Spleen (tissue), 11 donors: Measurements from ENCODE around the gene DLG1. TPM values are rescaled to one million over a fixed set of nuclear protein-coding genes. Genes with fewer than 3 reads are reported as not detected.

ENCODE experiments used
- DNase-seq: peaks from one replicate; pipeline ENCODE4 v3.0.0-alpha.2; 2020
- H3K27ac ChIP-seq, 8 donors: fragments of 200-600 bp; sonication (generic) in 7 of 8; 1 replicate in 4 of 8; 2 replicates in 4 of 8; pipeline versions ENCODE4 v1.5.0 to v1.8.0; 2016 to 2021; ENCODE audit warnings: inconsistent platforms in 4 of 8, mild to moderate bottlenecking in 4 of 8, moderate library complexity in 1 of 8
- H3K27me3 ChIP-seq, 7 donors: fragments of 200-600 bp; sonication (generic) in 6 of 7; replicated peaks in 1 of 7; 1 replicate in 4 of 7; 2 replicates in 3 of 7; pipeline versions ENCODE4 v1.5.0 to v1.8.0; 2016 to 2021; ENCODE audit warnings: inconsistent platforms in 3 of 7, mild to moderate bottlenecking in 1 of 7
- H3K36me3 ChIP-seq, 6 donors: fragments of 200-600 bp; sonication (generic) in 5 of 6; 1 replicate in 4 of 6; 2 replicates in 2 of 6; pipeline versions ENCODE4 v1.5.0 to v1.8.0; 2016 to 2021; ENCODE audit warnings: inconsistent platforms in 2 of 6
- H3K4me1 ChIP-seq, 6 donors: fragments of 200-600 bp; sonication (generic) in 5 of 6; 1 replicate in 3 of 6; 2 replicates in 3 of 6; pipeline versions ENCODE4 v1.5.0 to v1.8.0; 2016 to 2021; ENCODE audit warnings: inconsistent platforms in 3 of 6
- H3K4me3 ChIP-seq, 8 donors: fragments of 200-600 bp; sonication (generic) in 7 of 8; 1 replicate in 4 of 8; 2 replicates in 4 of 8; pipeline versions ENCODE4 v1.5.0 to v1.8.0; 2016 to 2021; ENCODE audit warnings: inconsistent platforms in 4 of 8, mild to moderate bottlenecking in 4 of 8, moderate library complexity in 2 of 8
- H3K9me3 ChIP-seq, 8 donors: fragments of 200-600 bp; sonication (generic) in 7 of 8; 1 replicate in 4 of 8; 2 replicates in 4 of 8; pipeline versions ENCODE4 v1.5.0 to v1.8.0; 2016 to 2021; ENCODE audit warnings: inconsistent platforms in 4 of 8
- CTCF ChIP-seq, 11 experiments: fragments of 200-600 bp in 7 of 11; fragments of 450-650 bp in 4 of 11; sonication (generic) in 4 of 11; IDR thresholded peaks in 8 of 11; conservative IDR thresholded peaks in 3 of 11; 1 replicate in 7 of 11; 2 replicates in 4 of 11; pipeline versions ENCODE4 v1.4.0 to v1.8.0; 2016 to 2021; ENCODE audit warnings: antibody characterized with exemption in 11 of 11, inconsistent platforms in 4 of 11, mild to moderate bottlenecking in 1 of 11
- POLR2A ChIP-seq, 3 donors: fragments of 450-650 bp; IDR thresholded peaks; one replicate each; pipeline ENCODE4 v1.5.1; 2017; ENCODE audit warnings: antibody characterized with exemption in 3 of 3, mild to moderate bottlenecking in 1 of 3
- POLR2AphosphoS5 ChIP-seq, 3 donors: sonication (generic); formaldehyde crosslinking; IDR thresholded peaks; one replicate each; pipeline ENCODE4 v1.5.1; 2017; ENCODE audit warnings: antibody characterized with exemption in 3 of 3
- WGBS, 5 donors: extraction: QIAGEN DNeasy Blood & Tissue Kit in 3 of 5; methylation state at CpG; one replicate each; pipeline versions ENCODE4 v1.1.5 to v1.1.7; 2013 to 2018; 5-methylcytosine and 5-hydroxymethylcytosine counted together
- intact Hi-C: fragments of 100-400 bp; cut with DNase I; formaldehyde crosslinking; loops from one replicate; pipeline ENCODE4 v1.15.0; 2023; ENCODE audit warnings: low total_unique reads
- polyA plus RNA-seq, 3 donors: library from polyadenylated mRNA; stranded (reverse); fragments of 200-250 nt; gene quantifications; one replicate each; pipeline ENCODE4 v1.2.1, GENCODE V29; 2013
- total RNA-seq, 7 donors: library from RNA; depleted of rRNA in 3 of 7; stranded (reverse); fragments of >200 nt in 3 of 7; fragmentation: NEBNext Ultra II Directional in 4 of 7; extraction: Animal tissue kit (Norgen Biotek cat#: 25700) in 4 of 7; gene quantifications; one replicate each; pipeline versions ENCODE4 v1.1.0 to v1.2.1, GENCODE V29; 2016 to 2021
- donor health status: healthy with polysubstance abuse.
- donor health status: DM: no; HTN: no; CAD: no; lungs with moderate emphysema.
- donor health status: DM: no; HTN: no; CAD: no.
- donor health status: Bipolar disorder and iron deficiency.
- donor health status: healthy.
- donor health status: DM: no; HTN: no; CAD: no.
- donor health status: DM: yes; HTN: yes; CAD: no.

The DLG1 gene
- total and polyA plus RNA-seq, 10 donors, result 11.0 to 92.3 (median 59.1) TPM

GRCh38 chr3:197296545-197296944, 1.9 kb downstream of the DLG1 start:
- H3K4me1 ChIP-seq, result peaks cover 10 to 74% (median 53%) of the 10 kb centered on the region in 6 donors
- H3K27ac ChIP-seq, result peak overlapping the region in 5 of 8 donors; percentile 87 to 96 (median 93)
- intact Hi-C loops, result no loop called here
- H3K36me3 ChIP-seq, result peaks cover 0 to 32% (median 3%) of the 10 kb centered on the region in 6 donors
- peak overlapping the region in 7 of 8 donors; percentile 83 to 99 (median 97) for H3K4me3 ChIP-seq
- TF ChIP-seq POLR2A (IDR thresholded peaks at IDR 0.05) (no peak), POLR2AphosphoS5 (IDR thresholded peaks at IDR 0.05) (no peak), CTCF (IDR thresholded peaks at IDR 0.05 in 8 of 11, conservative IDR thresholded peaks at IDR 0.05 in 3 of 11) (no peak)
- peaks cover 0 to 15% (median 0%) of the 10 kb centered on the region in 7 donors for H3K27me3 ChIP-seq
- no peak for DNase-seq
- WGBS, 5 donors, result 62 to 80% (median 76%) methylated on average over 2 of the region's 2 CpGs
- no peaks in the 10 kb centered on the region for H3K9me3 ChIP-seq

DNA sequence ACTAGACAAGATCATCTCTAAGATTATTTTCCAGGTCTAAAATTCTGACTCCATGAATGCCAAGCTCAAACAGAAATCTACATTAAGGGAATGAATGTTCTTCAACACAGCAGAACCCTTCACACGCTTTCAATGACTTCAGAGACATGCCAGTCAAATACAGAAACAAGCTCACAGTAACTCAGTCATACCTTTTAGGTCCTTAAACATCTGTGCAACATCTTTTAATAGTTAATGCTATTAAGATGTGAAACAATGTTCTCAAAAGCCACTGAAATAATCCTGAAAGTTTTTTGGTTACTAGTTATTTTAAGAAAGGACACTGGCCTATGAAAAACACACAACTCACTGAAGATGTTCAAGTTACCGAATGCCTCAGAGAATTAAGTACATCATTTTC, 2.5 kb downstream of the DLG1 start:
- peak overlapping the region in 1 of 8 donors; percentile 96 for H3K27ac ChIP-seq
- WGBS, 5 donors, result 85 to 94% (median 90%) methylated on average over 2 of the region's 2 CpGs
- H3K27me3 ChIP-seq, result peaks cover 0 to 15% (median 0%) of the 10 kb centered on the region in 7 donors
- no peak for DNase-seq
- intact Hi-C loops, result no loop called here
- TF ChIP-seq POLR2AphosphoS5 (IDR thresholded peaks at IDR 0.05), result no peak
- no peak for TF ChIP-seq POLR2A (IDR thresholded peaks at IDR 0.05)
- TF ChIP-seq CTCF (IDR thresholded peaks at IDR 0.05 in 8 of 11, conservative IDR thresholded peaks at IDR 0.05 in 3 of 11), result no peak
- H3K4me3 ChIP-seq, result no peak overlapping the region
- H3K4me1 ChIP-seq, result peaks cover 10 to 77% (median 53%) of the 10 kb centered on the region in 6 donors
- H3K36me3 ChIP-seq, result peaks cover 0 to 35% (median 3%) of the 10 kb centered on the region in 6 donors
- no peaks in the 10 kb centered on the region for H3K9me3 ChIP-seq

GRCh38 chr3:197293605-197294237, 4.7 kb downstream of the DLG1 start:
- WGBS, 5 donors, result 75 to 92% (median 77%) methylated on average over 4 of the region's 4 CpGs
- H3K9me3 ChIP-seq, result no peaks in the 10 kb centered on the region
- H3K27me3 ChIP-seq, result peaks cover 0 to under 1% (median 0%) of the 10 kb centered on the region in 7 donors
- DNase-seq, result no peak
- intact Hi-C loops, result no loop called here
- no peak overlapping the region for H3K27ac ChIP-seq
- no peak for TF ChIP-seq CTCF (IDR thresholded peaks at IDR 0.05 in 8 of 11, conservative IDR thresholded peaks at IDR 0.05 in 3 of 11)
- TF ChIP-seq POLR2A (IDR thresholded peaks at IDR 0.05), result no peak
- TF ChIP-seq POLR2AphosphoS5 (IDR thresholded peaks at IDR 0.05), result no peak
- peaks cover 0 to 56% (median 7%) of the 10 kb centered on the region in 6 donors for H3K36me3 ChIP-seq
- no peak overlapping the region for H3K4me3 ChIP-seq
- peaks cover 10 to 77% (median 43%) of the 10 kb centered on the region in 6 donors for H3K4me1 ChIP-seq

DNA sequence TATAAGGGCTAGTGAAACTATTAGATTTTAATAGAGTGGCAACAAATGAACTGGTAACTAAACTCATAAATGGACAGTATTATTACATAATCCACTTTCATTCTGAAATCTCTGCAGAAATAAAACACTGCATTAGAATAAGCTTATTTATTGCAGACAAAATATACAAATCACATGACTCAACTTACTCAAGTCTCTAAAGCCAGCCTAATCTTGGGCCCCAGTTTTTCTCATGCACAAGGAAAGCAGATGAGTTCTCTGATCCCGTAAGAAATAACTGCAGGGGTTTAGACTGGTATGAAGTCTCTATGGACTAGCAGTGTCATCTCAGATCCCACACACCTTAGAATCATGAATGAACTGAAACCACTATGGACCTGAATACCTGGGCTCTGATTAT, 5.8 kb downstream of the DLG1 start:
- Histone ChIP-seq H3K36me3 (peaks cover 0 to 67% (median 7%) of the 10 kb centered on the region in 6 donors), H3K9me3 (no peaks in the 10 kb centered on the region), H3K27ac (peak overlapping the region in 2 of 8 donors; percentile 4 to 10), H3K4me1 (peaks cover 10 to 75% (median 42%) of the 10 kb centered on the region in 6 donors), H3K27me3 (no peaks in the 10 kb centered on the region), H3K4me3 (no peak overlapping the region)
- no peak for TF ChIP-seq CTCF (IDR thresholded peaks at IDR 0.05 in 8 of 11, conservative IDR thresholded peaks at IDR 0.05 in 3 of 11)
- no peak for TF ChIP-seq POLR2A (IDR thresholded peaks at IDR 0.05)
- TF ChIP-seq POLR2AphosphoS5 (IDR thresholded peaks at IDR 0.05), result no peak
- WGBS, 5 donors, result 45 to 94% (median 89%) methylated on average over 1 of the region's 1 CpG
- intact Hi-C loops, result no loop called here
- DNase-seq, result no peak
